Calu3 (cell line): ENCODE results near the gene IL31. TPM values are rescaled to one million over a fixed set of nuclear protein-coding genes. Genes with fewer than 3 reads are reported as not detected.
"Not testable (repeated sequence)": the region's sequence is repeated elsewhere in the genome, so short reads cannot be mapped to it uniquely, and the experiment has no call there.

Experiments
- BruUV-seq: library from RNA; stranded (reverse); fragments of 400-500 nt; replicated peaks from 2 replicates; lab custom pipeline; 2021; lab: Mats Ljungman, UMichigan
- CTCF ChIA-PET: fragments of 300-600 bp; sonication (Branson Sonifier 250); formaldehyde crosslinking; loops from one replicate; lab custom pipeline; 2022; ENCODE audit warnings: antibody characterized with exemption; lab: Charles Lee
- DNase-seq: peaks from one replicate; pipeline ENCODE4 v3.0.0; 2022
- H3K27ac Mint-ChIP-seq: one replicate; pipeline ENCODE4 v1.8.0; 2022; ENCODE audit warnings: mixed read lengths; ENCODE audit not compliant: unreplicated experiment
- H3K27me3 Mint-ChIP-seq: one replicate; pipeline ENCODE4 v1.8.0; 2022; ENCODE audit warnings: mixed read lengths; ENCODE audit not compliant: unreplicated experiment
- H3K36me3 Mint-ChIP-seq: one replicate; pipeline ENCODE4 v1.8.0; 2022; ENCODE audit warnings: mild to moderate bottlenecking, moderate library complexity, mixed read lengths; ENCODE audit not compliant: insufficient read depth, unreplicated experiment
- H3K4me1 Mint-ChIP-seq: one replicate; pipeline ENCODE4 v1.8.0; 2022; ENCODE audit warnings: mild to moderate bottlenecking, low read depth, mixed read lengths; ENCODE audit not compliant: unreplicated experiment
- H3K4me3 Mint-ChIP-seq: one replicate; pipeline ENCODE4 v1.8.0; 2022; ENCODE audit warnings: mild to moderate bottlenecking, low read depth, moderate library complexity, mixed read lengths; ENCODE audit not compliant: unreplicated experiment
- H3K9me3 Mint-ChIP-seq: one replicate; pipeline ENCODE4 v1.8.0; 2022; ENCODE audit warnings: low read depth, mixed read lengths; ENCODE audit not compliant: unreplicated experiment
- CTCF ChIP-seq: fragments of 200-600 bp; IDR thresholded peaks from one replicate; pipeline ENCODE4 v1.8.0; 2022; ENCODE audit warnings: antibody characterized with exemption; ENCODE audit not compliant: unreplicated experiment
- intact Hi-C: fragments of 100-400 bp; cut with micrococcal nuclease; formaldehyde crosslinking; loops from one replicate; pipeline ENCODE4 v1.10.0; 2022; ENCODE audit not compliant: unreplicated experiment
- total RNA-seq: library from RNA; stranded (reverse); gene quantifications from 2 replicates; pipeline ENCODE4 v1.2.3, GENCODE V29; 2022

The IL31 gene
- total RNA-seq, 1 experiment from 2014 or later, result not detected

DNA sequence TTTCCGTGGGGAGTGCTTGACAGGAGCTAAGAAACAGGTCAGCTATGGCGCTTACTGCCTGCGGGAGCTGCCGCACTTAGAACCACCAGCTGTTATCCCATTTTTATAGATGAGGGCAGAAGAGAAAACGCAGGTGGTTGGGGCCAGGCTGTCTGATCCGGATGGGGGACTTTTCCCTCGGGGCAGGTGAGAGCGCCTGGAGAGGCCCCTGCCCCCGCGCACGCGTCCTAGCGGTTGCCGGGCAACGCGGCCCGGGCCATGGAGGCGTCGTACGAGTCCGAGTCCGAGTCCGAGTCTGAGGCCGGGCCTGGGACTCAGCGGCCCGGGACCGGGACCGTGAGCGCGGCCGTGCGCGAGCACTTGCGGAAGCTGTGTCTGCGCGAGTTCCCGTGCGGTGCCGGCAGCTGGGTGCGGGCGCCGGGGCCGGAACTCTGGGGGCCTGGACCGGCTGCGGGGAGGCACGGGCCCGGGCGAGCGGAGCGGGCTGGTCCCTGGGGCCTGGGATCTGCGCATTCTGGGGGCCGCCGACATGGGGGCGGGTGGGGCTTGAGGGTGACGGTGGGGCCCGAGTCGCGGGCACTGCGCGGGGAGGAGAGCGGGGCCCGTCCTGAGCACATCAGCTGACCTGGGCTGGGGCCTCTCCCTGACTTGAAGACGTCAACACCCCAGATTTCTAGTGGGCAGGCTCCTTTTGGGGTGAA is 9.0 kb upstream of the IL31 start, which contains the start of gene LRRC43:
Gene LRRC43 (plus strand): TSS at position 237 of the 701 bp plus-strand sequence. CDS start 22 bp downstream, at position 259.
- H3K4me3 Mint-ChIP-seq, result peak within 1 kb of the TSS; percentile 66
- no peak within 1 kb of the TSS for H3K27ac Mint-ChIP-seq
- no TSS peak for BruUV-seq
- peak; percentile 57 for DNase-seq
- intact Hi-C loops, result no loop called here
- no peaks in the 10 kb centered on the region for H3K4me1 Mint-ChIP-seq
- CTCF ChIA-PET, result interaction anchor here (0.6 kb wide), 1 partner anchor 29 kb away, joined by 3 read pairs; no protein-coding TSS in a partner anchor
- H3K9me3 Mint-ChIP-seq, result peaks cover 2% of the 10 kb centered on the region
- peaks cover 14% of the 10 kb centered on the region for H3K36me3 Mint-ChIP-seq
- H3K27me3 Mint-ChIP-seq, result peaks cover 18% of the 10 kb centered on the region
- TF ChIP-seq CTCF, result no peak

- DNase-seq, BruUV-seq: not testable (repeated sequence)
- CTCF ChIA-PET, result interaction anchor here (0.6 kb wide), 1 partner anchor 372 kb away, joined by 5 read pairs; no protein-coding TSS in a partner anchor
Observed at GRCh38 chr12:122176473-122176872, 2.5 kb upstream of the IL31 start.

GRCh38 chr12:122172262-122172939 is 1.6 kb downstream of the IL31 start:
- Mint-ChIP-seq H3K27ac (no peak overlapping the region), H3K9me3 (no peaks in the 10 kb centered on the region), H3K27me3 (peaks cover 23% of the 10 kb centered on the region), H3K4me1 (no peaks in the 10 kb centered on the region), H3K36me3 (no peaks in the 10 kb centered on the region), H3K4me3 (no peak overlapping the region)
- no TSS peak for BruUV-seq
- intact Hi-C loops, result no loop called here
- no peak for DNase-seq
- TF ChIP-seq CTCF, result no peak
- CTCF ChIA-PET, result interaction anchor here (0.9 kb wide), 1 partner anchor 377 kb away, joined by 3 read pairs; no protein-coding TSS in a partner anchor

More at GRCh38 chr12:122176473-122176872, 2.5 kb upstream of the IL31 start:
- H3K27ac Mint-ChIP-seq, H3K9me3 Mint-ChIP-seq, intact Hi-C loops, H3K36me3 Mint-ChIP-seq, H3K4me1 Mint-ChIP-seq, H3K4me3 Mint-ChIP-seq: not testable (repeated sequence)
- H3K27me3 Mint-ChIP-seq, result peaks cover 13% of the 10 kb centered on the region

DNA sequence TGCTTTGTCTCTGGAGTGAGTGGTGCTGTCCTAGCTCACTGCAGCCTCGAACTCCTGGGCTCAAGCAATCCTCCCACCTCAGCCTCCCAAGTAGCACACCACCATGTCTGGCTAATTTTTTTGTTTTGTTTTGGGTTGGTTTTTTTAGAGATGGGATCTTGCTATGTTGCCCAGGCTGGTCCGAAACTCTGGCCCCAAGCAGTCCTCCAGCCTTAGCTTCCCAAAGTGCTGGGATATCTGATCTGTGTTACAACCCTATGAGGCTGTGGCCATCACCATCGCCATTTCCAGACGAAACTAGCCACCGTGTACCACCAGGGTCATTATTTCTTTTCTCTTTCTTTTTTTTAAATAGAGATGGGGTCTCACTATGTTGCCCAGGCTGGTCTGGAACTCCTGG is 2.6 kb downstream of the IL31 start:
- H3K36me3 Mint-ChIP-seq, result no peaks in the 10 kb centered on the region
- no peaks in the 10 kb centered on the region for H3K9me3 Mint-ChIP-seq
- intact Hi-C loops, result no loop called here
- no peak overlapping the region for H3K4me3 Mint-ChIP-seq
- peaks cover 23% of the 10 kb centered on the region for H3K27me3 Mint-ChIP-seq
- CTCF ChIA-PET, result no interaction called here
- DNase-seq, result no peak
- BruUV-seq, result no TSS peak
- no peak for TF ChIP-seq CTCF
- H3K4me1 Mint-ChIP-seq, result no peaks in the 10 kb centered on the region
- no peak overlapping the region for H3K27ac Mint-ChIP-seq
